AG04450 (cell line): Measurements from ENCODE around the gene RNGTT. TPM values are rescaled to one million over a fixed set of nuclear protein-coding genes. Genes with fewer than 3 reads are reported as not detected.

ENCODE experiments used
- CTCF ChIA-PET: fragments of 300-600, 350-600 bp; formaldehyde crosslinking; extraction: SDS; loops from one replicate; lab custom pipeline; 2022; ENCODE audit warnings: antibody characterized with exemption, inconsistent platforms; lab: Charles Lee
- POLR2A ChIA-PET: fragments of 350-600 bp; formaldehyde crosslinking; extraction: SDS; loops from one replicate; lab custom pipeline; 2021; ENCODE audit warnings: antibody characterized with exemption, inconsistent platforms; lab: Yijun Ruan, JAX
- DNase-seq: peaks from one replicate; pipeline ENCODE4 v3.0.0-alpha.2; 2011; ENCODE audit warnings: low read depth, low spot score
- H3K27ac ChIP-seq: one replicate; pipeline ENCODE4 v1.5.1; 2012; ENCODE audit warnings: low read depth, low read length, control low read depth
- H3K27me3 ChIP-seq: one replicate; pipeline ENCODE4 v1.6.0; 2012; ENCODE audit warnings: low read length; ENCODE audit not compliant: control insufficient read depth, insufficient read depth
- H3K4me3 ChIP-seq: 2 replicates; pipeline ENCODE4 v1.5.1; 2011; ENCODE audit warnings: mild to moderate bottlenecking, low read depth, low read length, control low read depth
- H3K9me3 ChIP-seq: 2 replicates; pipeline ENCODE4 v1.5.1; 2012; ENCODE audit warnings: low read length; ENCODE audit not compliant: control insufficient read depth, insufficient read depth
- polyA plus RNA-seq: library from polyadenylated mRNA; depleted of rRNA; stranded (reverse); fragments of >200 nt; gene quantifications from 2 replicates; pipeline ENCODE4 v1.2.3, GENCODE V29; 2011
- TF ChIP-seq, protein P1 (sequence below): IDR thresholded peaks from 2 replicates; pipeline ENCODE4 v1.5.1; 2011; ENCODE audit warnings: low read depth, low read length, control low read depth, inconsistent platforms

RNGTT gene
- polyA plus RNA-seq, 1 experiment: 11.2 TPM

DNA sequence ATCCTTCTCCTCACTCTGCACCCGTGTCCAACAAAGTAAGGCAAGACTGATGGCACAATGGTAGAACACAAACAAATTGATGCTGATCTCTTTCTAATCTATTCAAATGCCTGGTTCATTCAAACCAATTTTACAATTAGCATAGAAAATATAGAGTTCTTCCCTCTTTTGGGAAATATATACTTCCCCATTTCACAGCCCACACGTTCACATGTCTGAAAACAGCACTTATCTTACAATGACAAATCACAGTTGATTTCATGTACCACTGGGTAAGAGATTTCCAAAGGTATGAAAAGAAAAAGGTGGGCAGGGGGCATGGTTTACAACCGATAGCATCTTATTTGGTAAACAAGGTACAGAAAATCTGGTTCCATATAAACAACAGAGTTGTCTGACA, 137.6 kb downstream of the RNGTT start:
- ChIA-PET POLR2A (no interaction called here), CTCF (no interaction called here)
- H3K27ac ChIP-seq: no peak overlapping the region
- H3K27me3 ChIP-seq: no peaks in the 10 kb centered on the region
- no peak overlapping the region for H3K4me3 ChIP-seq
- no peak for DNase-seq
- no peaks in the 10 kb centered on the region; the same call in 1 of the 2 replicates for H3K9me3 ChIP-seq
- TF ChIP-seq, protein P1, sequence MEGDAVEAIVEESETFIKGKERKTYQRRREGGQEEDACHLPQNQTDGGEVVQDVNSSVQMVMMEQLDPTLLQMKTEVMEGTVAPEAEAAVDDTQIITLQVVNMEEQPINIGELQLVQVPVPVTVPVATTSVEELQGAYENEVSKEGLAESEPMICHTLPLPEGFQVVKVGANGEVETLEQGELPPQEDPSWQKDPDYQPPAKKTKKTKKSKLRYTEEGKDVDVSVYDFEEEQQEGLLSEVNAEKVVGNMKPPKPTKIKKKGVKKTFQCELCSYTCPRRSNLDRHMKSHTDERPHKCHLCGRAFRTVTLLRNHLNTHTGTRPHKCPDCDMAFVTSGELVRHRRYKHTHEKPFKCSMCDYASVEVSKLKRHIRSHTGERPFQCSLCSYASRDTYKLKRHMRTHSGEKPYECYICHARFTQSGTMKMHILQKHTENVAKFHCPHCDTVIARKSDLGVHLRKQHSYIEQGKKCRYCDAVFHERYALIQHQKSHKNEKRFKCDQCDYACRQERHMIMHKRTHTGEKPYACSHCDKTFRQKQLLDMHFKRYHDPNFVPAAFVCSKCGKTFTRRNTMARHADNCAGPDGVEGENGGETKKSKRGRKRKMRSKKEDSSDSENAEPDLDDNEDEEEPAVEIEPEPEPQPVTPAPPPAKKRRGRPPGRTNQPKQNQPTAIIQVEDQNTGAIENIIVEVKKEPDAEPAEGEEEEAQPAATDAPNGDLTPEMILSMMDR: no peak

DNA sequence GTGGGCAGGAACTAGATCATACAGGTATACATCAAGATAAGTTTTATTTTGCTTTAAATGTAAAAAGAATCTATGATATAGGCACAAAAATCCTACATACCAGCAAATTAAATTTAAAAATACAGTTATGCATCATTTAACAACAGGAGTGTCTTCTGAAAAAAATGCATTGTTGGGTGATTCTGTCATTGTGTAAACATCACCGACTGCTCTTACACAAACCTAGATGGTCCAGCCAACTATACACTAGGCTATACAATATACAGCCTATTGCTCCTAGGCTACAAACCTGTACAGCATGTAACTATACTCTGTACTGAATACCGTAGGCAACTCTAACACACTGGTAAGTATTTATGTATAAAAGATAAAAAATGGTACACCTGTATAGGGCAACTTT, 139.4 kb downstream of the RNGTT start:
- H3K27ac ChIP-seq: no peak overlapping the region
- CTCF ChIA-PET: no interaction called here
- TF ChIP-seq, protein P1: no peak

DNA sequence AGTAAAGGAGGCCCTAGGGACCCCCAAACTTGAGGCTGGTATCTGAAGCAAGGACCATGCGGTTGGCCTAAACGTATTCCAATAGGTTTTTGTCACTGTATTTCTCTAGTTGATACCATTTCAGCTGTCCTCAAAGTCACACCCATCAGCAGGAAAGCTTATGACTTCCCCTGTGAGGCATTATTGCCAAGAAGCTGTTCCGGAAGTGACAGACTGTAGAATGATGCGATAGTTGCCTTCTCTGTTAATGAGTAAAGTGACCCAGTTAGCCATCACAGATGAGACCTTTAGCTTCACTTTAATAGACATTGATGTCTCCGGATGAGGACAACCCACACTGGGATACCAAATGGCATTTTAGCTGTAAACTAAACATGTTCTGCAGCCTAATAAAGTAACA, 147.9 kb downstream of the RNGTT start:
- TF ChIP-seq, protein P1: no peak
- Histone ChIP-seq H3K4me3 (no peak overlapping the region), H3K9me3 (no peaks in the 10 kb centered on the region), H3K27ac (no peak overlapping the region), H3K27me3 (no peaks in the 10 kb centered on the region)
- ChIA-PET CTCF (interaction anchor here (0.6 to 1.7 kb wide), 2 partner anchors 16 to 55 kb away, joined by 3 to 4 read pairs; no protein-coding TSS in a partner anchor), POLR2A (no interaction called here)
- no peak for DNase-seq

More for the DNA sequence above, 139.4 kb downstream of the RNGTT start:
- no peaks in the 10 kb centered on the region for H3K27me3 ChIP-seq
- H3K9me3 ChIP-seq: no peaks in the 10 kb centered on the region; the same call in 1 of the 2 replicates
- H3K4me3 ChIP-seq: no peak overlapping the region
- DNase-seq: peak; percentile 15
- POLR2A ChIA-PET: no interaction called here

DNA sequence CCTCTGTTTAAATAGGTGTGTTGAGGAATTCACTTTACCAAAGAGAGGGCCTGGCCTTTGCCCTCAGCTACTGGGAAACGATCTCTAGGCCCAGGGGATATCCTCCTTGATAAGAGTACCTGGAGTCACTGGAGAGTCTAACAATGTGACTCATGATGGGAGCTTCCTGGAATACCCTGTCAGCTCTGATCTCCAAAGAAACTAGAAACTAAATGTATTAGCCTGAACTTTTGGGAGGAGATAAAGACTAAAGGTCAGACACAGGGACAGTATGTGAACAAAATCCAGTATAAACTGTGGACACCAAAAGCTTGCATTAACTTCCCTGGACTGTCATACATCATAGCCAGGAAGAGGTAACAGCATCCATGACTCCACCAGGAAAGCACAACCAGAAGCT, 148.5 kb downstream of the RNGTT start:
- no peak for DNase-seq

DNA sequence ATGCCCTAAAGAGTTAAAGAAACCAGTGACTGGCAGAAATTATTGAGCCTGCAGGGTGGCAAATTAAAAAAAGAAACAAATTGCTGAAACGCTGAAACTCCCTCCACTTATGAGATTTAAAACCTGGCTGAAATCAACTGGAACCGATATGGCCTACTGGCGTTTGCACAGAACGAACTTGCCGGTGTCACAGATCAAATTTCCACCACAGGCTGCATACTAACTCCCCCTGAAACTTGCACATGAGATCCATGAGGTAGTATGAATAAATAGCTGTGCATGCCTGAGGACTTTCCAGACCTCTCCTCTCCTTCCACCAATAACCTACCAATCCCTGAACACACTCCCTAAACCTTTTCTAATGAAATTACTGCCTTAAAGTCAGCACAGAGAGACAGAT, 150.4 kb downstream of the RNGTT start:
- no peak for DNase-seq
- Histone ChIP-seq H3K27ac (no peak overlapping the region), H3K27me3 (no peaks in the 10 kb centered on the region), H3K4me3 (no peak overlapping the region), H3K9me3 (no peaks in the 10 kb centered on the region)
- POLR2A ChIA-PET: no interaction called here
- CTCF ChIA-PET: interaction anchor here (2.3 kb wide), 1 partner anchor 32 kb away, joined by 9 read pairs; no protein-coding TSS in a partner anchor
- TF ChIP-seq, protein P1: no peak

More for the DNA sequence above, 148.5 kb downstream of the RNGTT start:
- CTCF ChIA-PET: interaction anchor here (1.7 kb wide), 1 partner anchor 17 kb away, joined by 4 read pairs; no protein-coding TSS in a partner anchor
- Histone ChIP-seq H3K4me3 (no peak overlapping the region), H3K27me3 (no peaks in the 10 kb centered on the region), H3K9me3 (no peaks in the 10 kb centered on the region), H3K27ac (no peak overlapping the region)
- TF ChIP-seq, protein P1: no peak
- POLR2A ChIA-PET: no interaction called here
